Keratinocyte (primary cell): ENCODE data around the gene CDS2.

Experiments
- CTCF ChIP-seq, 3 experiments: IDR thresholded peaks in 1 of 3; conservative IDR thresholded peaks in 1 of 3; optimal IDR thresholded peaks in 1 of 3; 2 replicates in 2 of 3; 3 replicates in 1 of 3; pipeline versions ENCODE3 to v1.5.1; 2011; ENCODE audit warnings: low read length in 3 of 3, mild to moderate bottlenecking in 3 of 3, moderate library complexity in 2 of 3, control low read depth in 1 of 3, inconsistent platforms in 1 of 3; ENCODE audit not compliant: insufficient read depth in 2 of 3; ENCODE audit errors: extremely low read depth in 1 of 3
- EZH2 ChIP-seq: IDR thresholded peaks from one replicate; pipeline ENCODE4 v1.6.1; 2012; ENCODE audit warnings: inconsistent platforms, mild to moderate bottlenecking, low read length, moderate library complexity

- TF ChIP-seq CTCF (optimal IDR thresholded peaks at IDR 0.05 in 1 of 3, IDR thresholded peaks at IDR 0.05 in 1 of 3, conservative IDR thresholded peaks at IDR 0.05 in 1 of 3; ENCODE audit: extremely low read depth in 1 of 3, insufficient read depth in 2 of 3, low read length in 3 of 3) (no peak), EZH2 (no peak)
These were observed 13.4 kb downstream of the CDS2 start for GRCh38 chr20:5140195-5140594.
